A549 (cell line): ENCODE data around the gene DPRX. TPM values are rescaled to one million over a fixed set of nuclear protein-coding genes. Genes with fewer than 3 reads are reported as not detected.

Experiments used
- ATAC-seq, 2 experiments: fragments of 200-7000 bp in 1 of 2; fragments of >200 bp in 1 of 2; cut with Nextera tagmentation in 1 of 2; cut with Tn5 transposase in 1 of 2; 3 replicates each; pipeline versions ENCODE4 v1.8.0 to v1.9.1; 2018 to 2020; ENCODE audit warnings: mild to moderate bottlenecking in 1 of 2, moderate library complexity in 1 of 2
- CTCF ChIA-PET: fragments of 300-600 bp; sonication (Branson Sonifier 250); formaldehyde crosslinking; extraction: SDS; loops from one replicate; lab custom pipeline; 2021; ENCODE audit warnings: antibody characterized with exemption, inconsistent platforms; lab: Yijun Ruan, JAX
- POLR2A ChIA-PET: fragments of 350-600 bp; formaldehyde crosslinking; extraction: SDS; loops from one replicate; lab custom pipeline; 2021; ENCODE audit warnings: antibody characterized with exemption, inconsistent platforms; lab: Yijun Ruan, JAX
- DNase-seq, 2 experiments: peaks; one replicate each; pipeline versions ENCODE4 v3.0.0 to v3.0.0-alpha.2; 2011 to 2016; ENCODE audit warnings: low read depth in 1 of 2, low spot score in 1 of 2
- FAIRE-seq: peaks from 2 replicates; lab custom pipeline; 2011; peaks lifted over from hg19 to GRCh38; lab: Jason Lieb, UNC
- H3K27ac ChIP-seq, 2 experiments: fragments of >200 bp; sonication (Bioruptor Twin); formaldehyde crosslinking; 3 replicates each; pipeline ENCODE4 v1.5.1; 2016 to 2017
- H3K4me1 ChIP-seq: fragments of >200 bp; sonication (Bioruptor Twin); formaldehyde crosslinking; 3 replicates; pipeline ENCODE4 v1.6.1; 2016
- H3K4me2 ChIP-seq: fragments of >200 bp; sonication (Bioruptor Twin); formaldehyde crosslinking; 3 replicates; pipeline ENCODE4 v1.6.1; 2016
- H3K4me3 ChIP-seq: fragments of >200 bp; sonication (Bioruptor Twin); formaldehyde crosslinking; 3 replicates; pipeline ENCODE4 v1.5.1; 2016
- H3K9me3 ChIP-seq: fragments of >200 bp; sonication (Bioruptor Twin); formaldehyde crosslinking; 3 replicates; pipeline ENCODE4 v1.6.1; 2016
- ATOH8 ChIP-seq: fragments of 250-450 bp; sonication (Bioruptor Pico); IDR thresholded peaks from 2 replicates; pipeline ENCODE4 v1.5.0; 2020; ENCODE audit warnings: low read depth, mild to moderate bottlenecking, moderate library complexity
- CBX2 ChIP-seq: fragments of 200-600 bp; sonication (generic); IDR thresholded peaks from 2 replicates; pipeline ENCODE4 v1.6.1; 2016; ENCODE audit warnings: low read depth, mild to moderate bottlenecking, borderline replicate concordance
- CBX8 ChIP-seq: fragments of 200-600 bp; sonication (generic); IDR thresholded peaks from 2 replicates; pipeline ENCODE4 v1.6.1; 2016
- CHD4 ChIP-seq: fragments of 200-600 bp; sonication (generic); IDR thresholded peaks from 2 replicates; pipeline ENCODE4 v1.6.1; 2016; ENCODE audit warnings: antibody characterized with exemption, mild to moderate bottlenecking, borderline replicate concordance
- ELK1 ChIP-seq: fragments of 150-350 bp; IDR thresholded peaks from 2 replicates; pipeline ENCODE4 v1.6.1; 2014; ENCODE audit warnings: low read depth, mild to moderate bottlenecking, low read length
- GATA3 ChIP-seq: IDR thresholded peaks from 2 replicates; pipeline ENCODE4 v1.6.1; 2012; ENCODE audit warnings: borderline replicate concordance
- HMGXB4 ChIP-seq: fragments of 250-450 bp; sonication (Bioruptor Pico); IDR thresholded peaks from 2 replicates; pipeline ENCODE4 v1.5.0; 2021; ENCODE audit warnings: mild to moderate bottlenecking, moderate library complexity, borderline replicate concordance
- JUNB ChIP-seq: fragments of >200 bp; sonication (Bioruptor Twin); formaldehyde crosslinking; IDR thresholded peaks from 2 replicates; pipeline ENCODE4 v1.6.1; 2016
- KDM1A ChIP-seq: fragments of 200-600 bp; sonication (generic); IDR thresholded peaks from 2 replicates; pipeline ENCODE4 v1.6.1; 2016; ENCODE audit warnings: low read depth, mild to moderate bottlenecking
- MAZ ChIP-seq: fragments of 150-350 bp; IDR thresholded peaks from 2 replicates; pipeline ENCODE4 v1.6.1; 2014; ENCODE audit warnings: antibody characterized with exemption, low read depth, low read length, borderline replicate concordance
- NPAS2 ChIP-seq: fragments of 250-450 bp; sonication (Bioruptor Pico); IDR thresholded peaks from 2 replicates; pipeline ENCODE4 v1.8.0; 2022; ENCODE audit warnings: mild to moderate bottlenecking, moderate library complexity, borderline replicate concordance
- NR3C1 ChIP-seq: fragments of >200 bp; sonication (Bioruptor Twin); formaldehyde crosslinking; IDR thresholded peaks from 3 replicates; pipeline ENCODE4 v1.6.1; 2017
- RAD21 ChIP-seq, 2 experiments: fragments of >200 bp in 1 of 2; sonication (Bioruptor Twin) in 1 of 2; formaldehyde crosslinking in 1 of 2; IDR thresholded peaks in 1 of 2; conservative IDR thresholded peaks in 1 of 2; 2 replicates in 1 of 2; 3 replicates in 1 of 2; pipeline ENCODE4 v1.6.1; 2012 to 2018; ENCODE audit warnings: inconsistent platforms in 1 of 2
- RARB ChIP-seq: fragments of 250-450 bp; sonication (Bioruptor Pico); IDR thresholded peaks from 2 replicates; pipeline ENCODE4 v1.8.0; 2021; ENCODE audit warnings: mild to moderate bottlenecking, moderate library complexity
- RNF2 ChIP-seq: fragments of 200-600 bp; sonication (generic); IDR thresholded peaks from 2 replicates; pipeline ENCODE4 v1.6.1; 2016; ENCODE audit warnings: low read depth, mild to moderate bottlenecking, antibody characterized with exemption, moderate library complexity, borderline replicate concordance
- SMC3 ChIP-seq: fragments of >200 bp; sonication (Bioruptor Twin); formaldehyde crosslinking; IDR thresholded peaks from 3 replicates; pipeline ENCODE4 v1.6.1; 2018; ENCODE audit warnings: inconsistent platforms
- TP53 ChIP-seq: fragments of 250-450 bp; sonication (Bioruptor Pico); IDR thresholded peaks from 2 replicates; pipeline ENCODE4 v1.5.0; 2021; ENCODE audit warnings: mild to moderate bottlenecking, moderate library complexity
- USF2 ChIP-seq: fragments of 450-650 bp; IDR thresholded peaks from 2 replicates; pipeline ENCODE4 v1.6.1; 2014; ENCODE audit warnings: antibody characterized with exemption
- WGBS: methylation state at CpG from one replicate; pipeline ENCODE4 v1.1.6; 2017; ENCODE audit errors: missing lambda C conversion rate; 5-methylcytosine and 5-hydroxymethylcytosine counted together
- polyA plus RNA-seq, 4 experiments: library from polyadenylated mRNA; depleted of rRNA in 3 of 4; stranded (reverse); fragments of >200 nt; fragmentation: RNase III in 1 of 4; extraction: RNeasy Plus Mini Kit Qiagen cat#74134 plus additional on column Dnase treatment in 1 of 4; gene quantifications; 2 replicates in 3 of 4; 3 replicates in 1 of 4; pipeline ENCODE4 v1.2.3, GENCODE V29; 2011 to 2017

DPRX gene
- polyA plus RNA-seq, 2 of the 4 experiments (the other 2 are of a cell fraction), result not detected

GRCh38 chr19:53583181-53583580 lies 48.6 kb upstream of the DPRX start (continued):
- no peak for TF ChIP-seq ELK1

GRCh38 chr19:53586277-53586691 lies 45.5 kb upstream of the DPRX start:
- Histone ChIP-seq H3K4me2 (no peak overlapping the region), H3K4me1 (no peaks in the 10 kb centered on the region), H3K4me3 (no peak overlapping the region), H3K27ac (no peak overlapping the region), H3K9me3 (peaks cover 51% of the 10 kb centered on the region)
- POLR2A ChIA-PET, result no interaction called here
- no peak for TF ChIP-seq KDM1A
- CTCF ChIA-PET, result interaction anchor here (0.6 kb wide), 1 partner anchor 1393 kb away, joined by 3 read pairs; no protein-coding TSS in a partner anchor
- 27% methylated on average over 6 of the region's 6 CpGs for WGBS
- no peak for FAIRE-seq
- ATAC-seq, result no peak
- no peak for DNase-seq

- H3K27ac ChIP-seq, result no peak overlapping the region
- no peak overlapping the region for H3K4me2 ChIP-seq
- peaks cover 38% of the 10 kb centered on the region for H3K9me3 ChIP-seq
Observed at GRCh38 chr19:53594811-53595509, 36.8 kb upstream of the DPRX start.

GRCh38 chr19:53595510-53595867 lies 36.3 kb upstream of the DPRX start:
- 77% methylated on average over 8 of the region's 9 CpGs for WGBS
- TF ChIP-seq CBX8, result no peak
- TF ChIP-seq JUNB, result no peak
- no peak for TF ChIP-seq GATA3
- no peak for TF ChIP-seq SMC3
- TF ChIP-seq RAD21 (conservative IDR thresholded peaks at IDR 0.05 in 1 of 2, IDR thresholded peaks at IDR 0.05 in 1 of 2), result no peak
- no peak for TF ChIP-seq NPAS2 (CRISPR knock-in tag)
- TF ChIP-seq RARB (CRISPR knock-in tag), result no peak
- no peaks in the 10 kb centered on the region for H3K4me1 ChIP-seq
- DNase-seq, result no peak
- H3K27ac ChIP-seq, result no peak overlapping the region
- FAIRE-seq, result no peak
- CTCF ChIA-PET, result no interaction called here
- ATAC-seq, result no peak
- H3K4me3 ChIP-seq, result no peak overlapping the region
- peaks cover 39% of the 10 kb centered on the region for H3K9me3 ChIP-seq
- POLR2A ChIA-PET, result no interaction called here
- no peak overlapping the region for H3K4me2 ChIP-seq

More at GRCh38 chr19:53594811-53595509, 36.8 kb upstream of the DPRX start:
- no peak for FAIRE-seq
- ChIA-PET POLR2A (no interaction called here), CTCF (no interaction called here)
- TF ChIP-seq TP53 (CRISPR knock-in tag) (no peak), ATOH8 (CRISPR knock-in tag) (no peak), RNF2 (no peak), USF2 (no peak), SMC3 (no peak), NPAS2 (CRISPR knock-in tag) (no peak), CBX8 (no peak), NR3C1 (no peak), RARB (CRISPR knock-in tag) (no peak), CHD4 (no peak), MAZ (no peak), CBX2 (no peak), HMGXB4 (CRISPR knock-in tag) (no peak)
- no peak overlapping the region for H3K4me3 ChIP-seq
- 38% methylated on average over 14 of the region's 14 CpGs for WGBS
- DNase-seq, result no peak
- no peak for ATAC-seq
- H3K4me1 ChIP-seq, result no peaks in the 10 kb centered on the region
